ENCODE data around the gene ALG2. TPM values are rescaled to one million over a fixed set of nuclear protein-coding genes. Genes with fewer than 3 reads are reported as not detected.

The ALG2 gene
- total RNA-seq, 4 donors from 2014 or later: 7.9 to 38.4 (median 22.3) TPM

DNA sequence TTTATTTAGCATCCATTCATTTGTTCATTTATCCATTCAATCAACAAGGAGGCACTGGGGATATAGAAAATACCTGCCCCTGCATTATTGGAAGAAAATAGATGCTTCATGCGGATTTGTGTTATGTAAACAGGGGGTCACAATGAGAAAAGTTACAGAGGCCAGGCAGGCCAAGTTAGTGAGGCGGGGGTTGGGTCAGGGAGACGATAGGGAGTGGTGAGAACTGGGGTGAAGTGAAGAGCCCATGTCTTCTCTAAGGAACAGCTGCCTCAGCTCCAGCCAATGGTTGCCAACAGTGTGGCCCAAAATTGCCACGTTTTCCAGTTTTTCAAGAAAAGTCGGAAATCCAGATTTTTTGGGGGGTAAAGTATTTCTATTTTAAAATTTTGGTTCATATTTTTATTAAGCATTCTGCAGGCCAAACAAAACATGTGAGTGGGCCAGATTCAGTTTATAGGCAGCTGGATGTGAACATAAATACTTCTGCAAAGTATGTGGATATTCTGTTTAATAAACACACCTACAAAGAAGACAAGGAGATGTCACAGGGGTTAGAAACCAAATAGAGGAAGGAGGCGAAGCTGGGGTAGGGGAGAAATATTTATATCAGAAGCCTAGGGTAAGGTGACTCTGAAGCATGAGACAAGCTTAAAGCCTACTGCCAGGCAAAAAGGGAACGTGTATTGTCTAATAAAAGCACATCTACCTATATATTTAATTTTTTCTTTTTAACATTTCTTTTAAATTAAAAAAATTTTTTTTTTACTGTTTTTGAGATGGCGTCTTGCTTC, 44.0 kb downstream of the ALG2 start:
- intact Hi-C loops (cut with DNase I; ENCODE audit: low total_unique reads): loop anchor here (2.0 kb wide), 1 partner anchor 39 kb away; no protein-coding TSS in a partner anchor
- H3K27ac ChIP-seq: no peak overlapping the region
- no peak overlapping the region for H3K4me3 ChIP-seq
- WGBS, 2 donors (ENCODE audit: low coverage in 1 of 2): 89 to 90% methylated on average over 8 of the region's 8 CpGs
- DNase-seq: no peak
- in situ Hi-C loops (cut with MboI; ENCODE audit: low pct_ligation_motif_present in 1 of 4, low pct_unique_long_range_greater_than_20kb in 1 of 4, low sequenced_read_pairs in 3 of 4): loop anchor here in 1 of 4 donors (25.0 kb wide), 1 partner anchor 835 kb away; no protein-coding TSS in a partner anchor
- no peak for TF ChIP-seq CTCF (IDR thresholded peaks at IDR 0.05)
- no peak for TF ChIP-seq EP300 (IDR thresholded peaks at IDR 0.05; ENCODE audit: low read depth)
- no peak for TF ChIP-seq POLR2AphosphoS5 (IDR thresholded peaks at IDR 0.05)
- no peak for TF ChIP-seq POLR2A (IDR thresholded peaks at IDR 0.05)
- H3K4me1 ChIP-seq: peaks cover 0 to 6% (median 3%) of the 10 kb centered on the region in 4 donors
- H3K9me3 ChIP-seq: no peaks in the 10 kb centered on the region
- no peaks in the 10 kb centered on the region for H3K36me3 ChIP-seq
- H3K27me3 ChIP-seq: no peaks in the 10 kb centered on the region

- no peak for DNase-seq
- H3K4me1 ChIP-seq: peaks cover 0 to 6% (median 3%) of the 10 kb centered on the region in 4 donors
- H3K4me3 ChIP-seq: no peak overlapping the region
- TF ChIP-seq POLR2A (IDR thresholded peaks at IDR 0.05) (no peak), CTCF (IDR thresholded peaks at IDR 0.05) (no peak), EP300 (IDR thresholded peaks at IDR 0.05; ENCODE audit: low read depth) (no peak), POLR2AphosphoS5 (IDR thresholded peaks at IDR 0.05) (no peak)
- 42 to 43% methylated on average over 3 to 4 of the region's 4 CpGs for WGBS, 2 donors (ENCODE audit: low coverage in 1 of 2)
- H3K36me3 ChIP-seq: no peaks in the 10 kb centered on the region
- no peaks in the 10 kb centered on the region for H3K9me3 ChIP-seq
- no peaks in the 10 kb centered on the region for H3K27me3 ChIP-seq
- in situ Hi-C loops (cut with MboI; ENCODE audit: low pct_ligation_motif_present in 1 of 4, low pct_unique_long_range_greater_than_20kb in 1 of 4, low sequenced_read_pairs in 3 of 4): loop anchor here in 1 of 4 donors (25.0 kb wide), 1 partner anchor 836 kb away; no protein-coding TSS in a partner anchor
- no peak overlapping the region for H3K27ac ChIP-seq
- intact Hi-C loops (cut with DNase I; ENCODE audit: low total_unique reads): no loop called here
Measured at GRCh38 chr9:99176527-99177013, 45.2 kb downstream of the ALG2 start.

- no peak overlapping the region for H3K4me3 ChIP-seq
- no peaks in the 10 kb centered on the region for H3K9me3 ChIP-seq
- TF ChIP-seq CTCF (IDR thresholded peaks at IDR 0.05) (no peak), POLR2AphosphoS5 (IDR thresholded peaks at IDR 0.05) (no peak), POLR2A (IDR thresholded peaks at IDR 0.05) (no peak), EP300 (IDR thresholded peaks at IDR 0.05; ENCODE audit: low read depth) (no peak)
- DNase-seq: no peak
- whole genome bisulfite sequencing, 2 donors (ENCODE audit: low coverage in 1 of 2): 15 to 63% methylated on average over 5 to 10 of the region's 10 CpGs
- in situ Hi-C loops (cut with MboI; ENCODE audit: low pct_ligation_motif_present in 1 of 4, low pct_unique_long_range_greater_than_20kb in 1 of 4, low sequenced_read_pairs in 3 of 4) (no loop called here), intact Hi-C loops (cut with DNase I; ENCODE audit: low total_unique reads) (no loop called here)
- no peaks in the 10 kb centered on the region for H3K36me3 ChIP-seq
- H3K27ac ChIP-seq: no peak overlapping the region
- peaks cover 0 to 6% (median 3%) of the 10 kb centered on the region in 4 donors for H3K4me1 ChIP-seq
- H3K27me3 ChIP-seq: no peaks in the 10 kb centered on the region
Measured at GRCh38 chr9:99173570-99174504, 47.9 kb downstream of the ALG2 start.
